Lower leg skin (tissue), 4 donors: Measurements from ENCODE around the gene PGR. TPM values are rescaled to one million over a fixed set of nuclear protein-coding genes. Genes with fewer than 3 reads are reported as not detected.

Source experiments
- DNase-seq, 2 donors: peaks; one replicate each; pipeline ENCODE4 v3.0.0-alpha.2; 2019; ENCODE audit warnings: low spot score in 2 of 2
- H3K4me3 ChIP-seq: fragments of 200-600 bp; sonication (generic); 2 replicates; pipeline ENCODE4 v1.5.1; 2017; ENCODE audit warnings: mild to moderate bottlenecking, low read depth; ENCODE audit not compliant: poor library complexity, severe bottlenecking
- CTCF ChIP-seq, 3 donors: fragments of 450-650 bp; IDR thresholded peaks; one replicate each; pipeline ENCODE4 v1.5.1; 2016; ENCODE audit warnings: antibody characterized with exemption in 3 of 3, mild to moderate bottlenecking in 3 of 3, moderate library complexity in 2 of 3
- POLR2A ChIP-seq, 2 donors: fragments of 450-650 bp; IDR thresholded peaks; one replicate each; pipeline ENCODE4 v1.6.1; 2016 to 2017; ENCODE audit warnings: antibody characterized with exemption in 2 of 2, mild to moderate bottlenecking in 1 of 2, moderate library complexity in 1 of 2
- WGBS, 2 donors: methylation state at CpG; one replicate each; pipeline ENCODE4 v1.1.5; 2018; 5-methylcytosine and 5-hydroxymethylcytosine counted together
- intact Hi-C: fragments of 100-400 bp; cut with DNase I; formaldehyde crosslinking; loops from one replicate; pipeline ENCODE4 v1.15.0; 2023; ENCODE audit warnings: low total_unique reads
- total RNA-seq, 4 donors: library from RNA; depleted of rRNA; stranded (reverse); fragments of >200 nt; gene quantifications; one replicate each; pipeline ENCODE4 v1.1.0, GENCODE V29; 2016

Gene PGR
- total RNA-seq, 4 donors from 2014 or later: 0.49 to 0.97 (median 0.64) TPM

GRCh38 chr11:101061606-101062005, 68.0 kb downstream of the PGR start:
- 57 to 62% methylated on average over 2 of the region's 2 CpGs for WGBS, 2 donors
- no peak for DNase-seq
- TF ChIP-seq POLR2A (IDR thresholded peaks at IDR 0.05): no peak
- TF ChIP-seq CTCF (IDR thresholded peaks at IDR 0.05): no peak
- intact Hi-C loops: no loop called here
- no peak overlapping the region for H3K4me3 ChIP-seq

GRCh38 chr11:101059331-101059730, 70.3 kb downstream of the PGR start:
- 78% methylated on average over 4 of the region's 4 CpGs for WGBS, 2 donors
- H3K4me3 ChIP-seq: no peak overlapping the region
- TF ChIP-seq POLR2A (IDR thresholded peaks at IDR 0.05) (no peak), CTCF (IDR thresholded peaks at IDR 0.05) (no peak)
- intact Hi-C loops: no loop called here
- DNase-seq: no peak

- TF ChIP-seq CTCF (IDR thresholded peaks at IDR 0.05): no peak
- TF ChIP-seq POLR2A (IDR thresholded peaks at IDR 0.05): no peak
These were observed 76.1 kb downstream of the PGR start for GRCh38 chr11:101053492-101053891.

GRCh38 chr11:101051677-101052076, 77.9 kb downstream of the PGR start:
- H3K4me3 ChIP-seq: no peak overlapping the region
- WGBS, 2 donors: 81 to 90% methylated on average over 2 of the region's 2 CpGs
- no peak for TF ChIP-seq CTCF (IDR thresholded peaks at IDR 0.05)
- no peak for TF ChIP-seq POLR2A (IDR thresholded peaks at IDR 0.05)
- intact Hi-C loops: no loop called here
- DNase-seq: no peak

More at GRCh38 chr11:101053492-101053891, 76.1 kb downstream of the PGR start:
- no peak for DNase-seq
- 79 to 93% methylated on average over 1 of the region's 1 CpG for WGBS, 2 donors
- intact Hi-C loops: no loop called here
- no peak overlapping the region for H3K4me3 ChIP-seq

GRCh38 chr11:101049813-101050212, 79.8 kb downstream of the PGR start:
- H3K4me3 ChIP-seq: no peak overlapping the region
- intact Hi-C loops: no loop called here
- no peak for TF ChIP-seq POLR2A (IDR thresholded peaks at IDR 0.05)
- WGBS, 2 donors: 87 to 91% methylated on average over 2 of the region's 2 CpGs
- no peak for DNase-seq

- WGBS, 2 donors: 47 to 60% methylated on average over 4 of the region's 4 CpGs
- TF ChIP-seq CTCF (IDR thresholded peaks at IDR 0.05) (no peak), POLR2A (IDR thresholded peaks at IDR 0.05) (no peak)
- DNase-seq: no peak
- H3K4me3 ChIP-seq: no peak overlapping the region
- intact Hi-C loops: no loop called here
These were observed 80.5 kb downstream of the PGR start for GRCh38 chr11:101049123-101049522.
